ENCODE measurements around the gene ZNF358. TPM values are rescaled to one million over a fixed set of nuclear protein-coding genes. Genes with fewer than 3 reads are reported as not detected.
"Not testable (repeated sequence)": the region's sequence is repeated elsewhere in the genome, so short reads cannot be mapped to it uniquely, and the experiment has no call there.

Gene ZNF358
- polyA plus RNA-seq, 12 donors, result 30.7 to 89.4 (median 36.4) TPM; not detected in 1

- DNase-seq, result peak; percentile 88
Observed at GRCh38 chr19:7534531-7535046, 18.7 kb downstream of the ZNF358 start.

GRCh38 chr19:7535047-7535997 lies 19.4 kb downstream of the ZNF358 start, which contains the start of gene PNPLA6:
PNPLA6 (plus strand) TSS chr19:7535717; CDS start chr19:7535789, 72 bp downstream.
- DNase-seq, result peak; percentile 98

- no peak for DNase-seq
Observed at GRCh38 chr19:7535998-7536695, 20.2 kb downstream of the ZNF358 start.

GRCh38 chr19:7538990-7539389 lies 23.1 kb downstream of the ZNF358 start:
- not testable (repeated sequence) for DNase-seq

GRCh38 chr19:7539827-7540425 lies 24.0 kb downstream of the ZNF358 start:
- no peak for DNase-seq

- DNase-seq, result no peak
Observed at GRCh38 chr19:7540761-7541474, 25.0 kb downstream of the ZNF358 start.

- DNase-seq, result no peak
Observed at GRCh38 chr19:7541475-7541824, 25.5 kb downstream of the ZNF358 start.

GRCh38 chr19:7541828-7542443 lies 26.0 kb downstream of the ZNF358 start:
- no peak for DNase-seq

GRCh38 chr19:7542556-7543348 lies 26.8 kb downstream of the ZNF358 start:
- DNase-seq, result no peak

GRCh38 chr19:7544626-7545025 lies 28.7 kb downstream of the ZNF358 start:
- no peak for DNase-seq

GRCh38 chr19:7545300-7545699 lies 29.4 kb downstream of the ZNF358 start:
- DNase-seq, result no peak

- no peak for DNase-seq
Observed at GRCh38 chr19:7545904-7546303, 30.0 kb downstream of the ZNF358 start.

GRCh38 chr19:7547159-7547558 lies 31.3 kb downstream of the ZNF358 start:
- no peak for DNase-seq

- DNase-seq, result no peak
Observed at GRCh38 chr19:7549429-7550148, 33.7 kb downstream of the ZNF358 start.

- no peak for DNase-seq
Observed at GRCh38 chr19:7550169-7550770, 34.4 kb downstream of the ZNF358 start.

- peak; percentile 76 for DNase-seq
Observed at GRCh38 chr19:7550987-7551761, 35.3 kb downstream of the ZNF358 start.

GRCh38 chr19:7552781-7553180 lies 36.9 kb downstream of the ZNF358 start:
- no peak for DNase-seq

- DNase-seq, result no peak
Observed at GRCh38 chr19:7554565-7554964, 38.7 kb downstream of the ZNF358 start.

All from muscle of arm (tissue), 12 donors.